WTC11 (cell line): ENCODE measurements around the gene MUC21. TPM values are rescaled to one million over a fixed set of nuclear protein-coding genes. Genes with fewer than 3 reads are reported as not detected.
A peak's percentile ranks its signal among the peaks of the same experiment; 100 is the strongest.

Source experiments
- ATAC-seq: fragments of 200-7000 bp; cut with Tn5 transposase; 2 replicates; pipeline ENCODE4 v1.10.0; 2021; ENCODE audit warnings: mild to moderate bottlenecking, moderate library complexity
- CTCF ChIA-PET: fragments of 300-600 bp; sonication (Branson Sonifier 250); formaldehyde crosslinking; loops from one replicate; lab custom pipeline; 2021; ENCODE audit warnings: antibody characterized with exemption; lab: Charles Lee
- POLR2A ChIA-PET: fragments of 350-600 bp; sonication (Branson Sonifier 250); formaldehyde crosslinking; loops from one replicate; lab custom pipeline; 2021; ENCODE audit warnings: antibody characterized with exemption; lab: Charles Lee
- DNase-seq: peaks from one replicate; pipeline ENCODE4 v3.0.0; 2021; ENCODE audit warnings: low spot score
- H3K27ac Mint-ChIP-seq: 2 replicates; pipeline ENCODE4 v1.8.0; 2021; ENCODE audit warnings: mixed read lengths
- H3K27me3 Mint-ChIP-seq: 2 replicates; pipeline ENCODE4 v1.8.0; 2021; ENCODE audit warnings: low read depth, mild to moderate bottlenecking, moderate library complexity, mixed read lengths
- H3K36me3 Mint-ChIP-seq: 2 replicates; pipeline ENCODE4 v1.8.0; 2021; ENCODE audit warnings: mixed read lengths
- H3K4me1 Mint-ChIP-seq: 2 replicates; pipeline ENCODE4 v1.8.0; 2022; ENCODE audit warnings: mixed read lengths
- H3K4me3 Mint-ChIP-seq: 2 replicates; pipeline ENCODE4 v1.8.0; 2021; ENCODE audit warnings: mild to moderate bottlenecking, moderate library complexity, mixed read lengths
- H3K9me3 Mint-ChIP-seq: 2 replicates; pipeline ENCODE4 v1.8.0; 2021; ENCODE audit warnings: mixed read lengths
- ARID4B ChIP-seq: sonication (generic); formaldehyde crosslinking; IDR thresholded peaks from 2 replicates; pipeline ENCODE4 v1.8.0; 2023; ENCODE audit warnings: missing genetic modification reagents, mild to moderate bottlenecking, borderline replicate concordance
- CREM ChIP-seq: sonication (generic); formaldehyde crosslinking; IDR thresholded peaks from 2 replicates; pipeline ENCODE4 v1.8.1; 2022; ENCODE audit warnings: mild to moderate bottlenecking, missing genetic modification reagents, moderate library complexity
- ETV6 ChIP-seq: sonication (generic); formaldehyde crosslinking; IDR thresholded peaks from 2 replicates; pipeline ENCODE4 v1.8.1; 2022; ENCODE audit warnings: mild to moderate bottlenecking, missing genetic modification reagents
- GABPB1 ChIP-seq: sonication (generic); formaldehyde crosslinking; IDR thresholded peaks from 2 replicates; pipeline ENCODE4 v1.8.1; 2023; ENCODE audit warnings: mild to moderate bottlenecking, missing genetic modification reagents
- HMGA2 ChIP-seq: fragments of 250-450 bp; sonication (Bioruptor Pico); IDR thresholded peaks from 2 replicates; pipeline ENCODE4 v1.4.0; 2021; ENCODE audit warnings: mild to moderate bottlenecking, moderate library complexity
- MXD4 ChIP-seq: fragments of 250-450 bp; sonication (Bioruptor Pico); IDR thresholded peaks from 2 replicates; pipeline ENCODE4 v1.8.0; 2021; ENCODE audit warnings: mild to moderate bottlenecking, moderate library complexity, borderline replicate concordance
- NFATC4 ChIP-seq: fragments of 250-450 bp; sonication (Bioruptor Pico); IDR thresholded peaks from 2 replicates; pipeline ENCODE4 v1.9.0; 2021; ENCODE audit warnings: mild to moderate bottlenecking
- NR2C2 ChIP-seq: sonication (generic); formaldehyde crosslinking; IDR thresholded peaks from 2 replicates; pipeline ENCODE4 v1.8.0; 2022; ENCODE audit warnings: mild to moderate bottlenecking, missing genetic modification reagents
- SMAD4 ChIP-seq: sonication (generic); formaldehyde crosslinking; IDR thresholded peaks from 2 replicates; pipeline ENCODE4 v1.8.0; 2022; ENCODE audit warnings: mild to moderate bottlenecking, missing genetic modification reagents
- STAT6 ChIP-seq: sonication (generic); formaldehyde crosslinking; conservative IDR thresholded peaks from 2 replicates; pipeline ENCODE4 v1.8.1; 2023; ENCODE audit warnings: mild to moderate bottlenecking, low read depth, missing genetic modification reagents, moderate library complexity
- USF1 ChIP-seq: sonication (generic); formaldehyde crosslinking; IDR thresholded peaks from 2 replicates; pipeline ENCODE4 v1.8.0; 2022; ENCODE audit warnings: mild to moderate bottlenecking, missing genetic modification reagents
- ZMAT4 ChIP-seq: fragments of 250-450 bp; sonication (Bioruptor Pico); IDR thresholded peaks from 2 replicates; pipeline ENCODE4 v1.9.0; 2021; ENCODE audit warnings: mild to moderate bottlenecking
- ZNF396 ChIP-seq: fragments of 250-450 bp; sonication (Bioruptor Pico); IDR thresholded peaks from 2 replicates; pipeline ENCODE4 v1.8.0; 2021; ENCODE audit warnings: mild to moderate bottlenecking, moderate library complexity, borderline replicate concordance
- ZNF671 ChIP-seq: fragments of 250-450 bp; sonication (Bioruptor Pico); IDR thresholded peaks from 2 replicates; pipeline ENCODE4 v1.8.0; 2021; ENCODE audit warnings: mild to moderate bottlenecking
- total RNA-seq: library from RNA; stranded (reverse); gene quantifications from 3 replicates; pipeline ENCODE4 v1.2.3, GENCODE V29; 2021
- TF ChIP-seq, protein P1 (sequence below): sonication (generic); formaldehyde crosslinking; IDR thresholded peaks from 2 replicates; pipeline ENCODE4 v1.8.0; 2022; ENCODE audit warnings: mild to moderate bottlenecking, missing genetic modification reagents
- TF ChIP-seq, protein P2 (sequence below): fragments of 200-600 bp; IDR thresholded peaks from 2 replicates; pipeline ENCODE4 v1.8.0; 2022; ENCODE audit warnings: antibody characterized with exemption
- TF ChIP-seq, protein P3 (sequence below): sonication (generic); formaldehyde crosslinking; IDR thresholded peaks from 2 replicates; pipeline ENCODE4 v1.8.1; 2023; ENCODE audit warnings: mild to moderate bottlenecking, missing genetic modification reagents
- TF ChIP-seq, protein P4 (sequence below): fragments of 250-450 bp; sonication (Bioruptor Pico); IDR thresholded peaks from 2 replicates; pipeline ENCODE4 v1.9.0; 2021; ENCODE audit warnings: mild to moderate bottlenecking, borderline replicate concordance

Gene MUC21
- total RNA-seq, 1 experiment from 2014 or later, result not detected

DNA sequence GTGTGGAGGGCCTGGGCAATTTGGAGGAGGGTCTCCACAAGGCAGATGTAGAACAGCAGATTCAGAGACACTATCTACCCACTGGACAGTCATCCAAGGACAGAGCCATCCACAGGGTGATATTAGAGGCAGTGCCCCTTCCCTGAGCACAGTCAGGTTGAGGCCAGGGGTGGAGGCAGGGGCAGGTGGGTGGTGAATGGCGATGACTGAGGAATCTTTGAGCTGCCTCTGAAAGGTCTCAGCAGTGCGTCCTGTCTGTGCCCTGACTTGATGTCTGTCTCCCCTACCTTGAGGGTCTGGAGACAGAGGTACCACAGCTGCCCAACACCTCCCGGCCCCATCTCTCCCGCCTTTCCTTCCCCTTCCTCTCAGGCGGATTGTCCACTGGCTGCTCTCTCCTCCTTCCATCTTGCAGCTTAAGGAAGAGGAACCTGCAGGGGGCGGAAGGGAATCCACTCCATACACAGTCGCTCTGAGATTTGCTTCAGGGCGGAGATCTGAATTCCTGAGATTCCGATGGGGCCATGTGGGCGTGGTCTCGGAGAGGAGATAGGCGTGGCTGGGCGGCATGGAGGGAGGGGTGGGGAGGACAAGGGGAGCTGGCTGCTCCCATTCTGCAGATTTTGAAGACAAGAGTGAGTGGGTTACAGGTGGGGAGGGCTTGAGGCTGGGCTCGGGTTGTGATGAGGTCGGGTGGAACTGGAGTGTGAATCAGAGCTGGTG, 41.0 kb upstream of the MUC21 start (continued):
- TF ChIP-seq, protein P1, sequence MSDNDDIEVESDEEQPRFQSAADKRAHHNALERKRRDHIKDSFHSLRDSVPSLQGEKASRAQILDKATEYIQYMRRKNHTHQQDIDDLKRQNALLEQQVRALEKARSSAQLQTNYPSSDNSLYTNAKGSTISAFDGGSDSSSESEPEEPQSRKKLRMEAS (CRISPR knock-in tag), result peak; percentile 41; the same call in 1 of the 2 replicates
- TF ChIP-seq, protein P2, sequence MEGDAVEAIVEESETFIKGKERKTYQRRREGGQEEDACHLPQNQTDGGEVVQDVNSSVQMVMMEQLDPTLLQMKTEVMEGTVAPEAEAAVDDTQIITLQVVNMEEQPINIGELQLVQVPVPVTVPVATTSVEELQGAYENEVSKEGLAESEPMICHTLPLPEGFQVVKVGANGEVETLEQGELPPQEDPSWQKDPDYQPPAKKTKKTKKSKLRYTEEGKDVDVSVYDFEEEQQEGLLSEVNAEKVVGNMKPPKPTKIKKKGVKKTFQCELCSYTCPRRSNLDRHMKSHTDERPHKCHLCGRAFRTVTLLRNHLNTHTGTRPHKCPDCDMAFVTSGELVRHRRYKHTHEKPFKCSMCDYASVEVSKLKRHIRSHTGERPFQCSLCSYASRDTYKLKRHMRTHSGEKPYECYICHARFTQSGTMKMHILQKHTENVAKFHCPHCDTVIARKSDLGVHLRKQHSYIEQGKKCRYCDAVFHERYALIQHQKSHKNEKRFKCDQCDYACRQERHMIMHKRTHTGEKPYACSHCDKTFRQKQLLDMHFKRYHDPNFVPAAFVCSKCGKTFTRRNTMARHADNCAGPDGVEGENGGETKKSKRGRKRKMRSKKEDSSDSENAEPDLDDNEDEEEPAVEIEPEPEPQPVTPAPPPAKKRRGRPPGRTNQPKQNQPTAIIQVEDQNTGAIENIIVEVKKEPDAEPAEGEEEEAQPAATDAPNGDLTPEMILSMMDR, result peak; percentile 36; the same call in 1 of the 2 replicates
- no peak for TF ChIP-seq NFATC4 (CRISPR knock-in tag)

DNA sequence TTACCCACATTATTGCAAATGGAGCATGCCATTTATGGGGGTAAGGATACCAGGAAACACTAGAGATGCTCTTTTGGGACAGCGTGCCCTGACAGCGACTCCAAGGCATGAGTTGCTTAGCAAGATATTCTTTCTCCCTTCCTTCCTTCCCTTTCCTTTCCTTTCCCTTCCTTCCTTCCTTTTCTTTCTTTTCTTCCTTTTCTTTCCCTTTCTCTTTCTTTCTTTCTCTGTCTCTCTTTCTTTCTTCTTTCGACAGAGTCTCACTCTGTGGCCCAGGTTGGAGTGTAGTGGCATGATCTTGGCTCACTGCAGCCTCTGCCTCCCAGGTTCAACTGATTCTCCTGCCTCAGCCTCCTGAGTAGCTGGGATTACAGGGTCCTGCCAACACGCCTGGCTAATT, 39.5 kb upstream of the MUC21 start:
- Mint-ChIP-seq H3K9me3 (peaks cover 6% of the 10 kb centered on the region), H3K36me3 (no peaks in the 10 kb centered on the region), H3K4me3 (no peak overlapping the region), H3K27me3 (peaks cover 3% of the 10 kb centered on the region), H3K4me1 (peaks cover 36% of the 10 kb centered on the region), H3K27ac (peak overlapping the region; percentile 15; the same call in 1 of the 2 replicates)
- ChIA-PET POLR2A (no interaction called here), CTCF (interaction anchor here (2.9 to 4.7 kb wide), 2 partner anchors 12 to 126 kb away, joined by 29 to 50 read pairs; no protein-coding TSS in a partner anchor)
- TF ChIP-seq STAT6 (CRISPR knock-in tag), result no peak
- no peak for TF ChIP-seq ZNF396 (CRISPR knock-in tag)
- TF ChIP-seq, protein P3, sequence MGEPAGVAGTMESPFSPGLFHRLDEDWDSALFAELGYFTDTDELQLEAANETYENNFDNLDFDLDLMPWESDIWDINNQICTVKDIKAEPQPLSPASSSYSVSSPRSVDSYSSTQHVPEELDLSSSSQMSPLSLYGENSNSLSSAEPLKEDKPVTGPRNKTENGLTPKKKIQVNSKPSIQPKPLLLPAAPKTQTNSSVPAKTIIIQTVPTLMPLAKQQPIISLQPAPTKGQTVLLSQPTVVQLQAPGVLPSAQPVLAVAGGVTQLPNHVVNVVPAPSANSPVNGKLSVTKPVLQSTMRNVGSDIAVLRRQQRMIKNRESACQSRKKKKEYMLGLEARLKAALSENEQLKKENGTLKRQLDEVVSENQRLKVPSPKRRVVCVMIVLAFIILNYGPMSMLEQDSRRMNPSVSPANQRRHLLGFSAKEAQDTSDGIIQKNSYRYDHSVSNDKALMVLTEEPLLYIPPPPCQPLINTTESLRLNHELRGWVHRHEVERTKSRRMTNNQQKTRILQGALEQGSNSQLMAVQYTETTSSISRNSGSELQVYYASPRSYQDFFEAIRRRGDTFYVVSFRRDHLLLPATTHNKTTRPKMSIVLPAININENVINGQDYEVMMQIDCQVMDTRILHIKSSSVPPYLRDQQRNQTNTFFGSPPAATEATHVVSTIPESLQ, result no peak
- TF ChIP-seq SMAD4 (CRISPR knock-in tag), result no peak
- TF ChIP-seq ZMAT4, result no peak
- no peak for TF ChIP-seq NR2C2 (CRISPR knock-in tag)
- no peak for TF ChIP-seq ETV6 (CRISPR knock-in tag)
- no peak for TF ChIP-seq MXD4 (CRISPR knock-in tag)
- no peak for TF ChIP-seq CREM (CRISPR knock-in tag)
- no peak for TF ChIP-seq ZNF671 (CRISPR knock-in tag)
- TF ChIP-seq HMGA2, result no peak
- no peak for TF ChIP-seq GABPB1 (CRISPR knock-in tag)
- TF ChIP-seq, protein P4, sequence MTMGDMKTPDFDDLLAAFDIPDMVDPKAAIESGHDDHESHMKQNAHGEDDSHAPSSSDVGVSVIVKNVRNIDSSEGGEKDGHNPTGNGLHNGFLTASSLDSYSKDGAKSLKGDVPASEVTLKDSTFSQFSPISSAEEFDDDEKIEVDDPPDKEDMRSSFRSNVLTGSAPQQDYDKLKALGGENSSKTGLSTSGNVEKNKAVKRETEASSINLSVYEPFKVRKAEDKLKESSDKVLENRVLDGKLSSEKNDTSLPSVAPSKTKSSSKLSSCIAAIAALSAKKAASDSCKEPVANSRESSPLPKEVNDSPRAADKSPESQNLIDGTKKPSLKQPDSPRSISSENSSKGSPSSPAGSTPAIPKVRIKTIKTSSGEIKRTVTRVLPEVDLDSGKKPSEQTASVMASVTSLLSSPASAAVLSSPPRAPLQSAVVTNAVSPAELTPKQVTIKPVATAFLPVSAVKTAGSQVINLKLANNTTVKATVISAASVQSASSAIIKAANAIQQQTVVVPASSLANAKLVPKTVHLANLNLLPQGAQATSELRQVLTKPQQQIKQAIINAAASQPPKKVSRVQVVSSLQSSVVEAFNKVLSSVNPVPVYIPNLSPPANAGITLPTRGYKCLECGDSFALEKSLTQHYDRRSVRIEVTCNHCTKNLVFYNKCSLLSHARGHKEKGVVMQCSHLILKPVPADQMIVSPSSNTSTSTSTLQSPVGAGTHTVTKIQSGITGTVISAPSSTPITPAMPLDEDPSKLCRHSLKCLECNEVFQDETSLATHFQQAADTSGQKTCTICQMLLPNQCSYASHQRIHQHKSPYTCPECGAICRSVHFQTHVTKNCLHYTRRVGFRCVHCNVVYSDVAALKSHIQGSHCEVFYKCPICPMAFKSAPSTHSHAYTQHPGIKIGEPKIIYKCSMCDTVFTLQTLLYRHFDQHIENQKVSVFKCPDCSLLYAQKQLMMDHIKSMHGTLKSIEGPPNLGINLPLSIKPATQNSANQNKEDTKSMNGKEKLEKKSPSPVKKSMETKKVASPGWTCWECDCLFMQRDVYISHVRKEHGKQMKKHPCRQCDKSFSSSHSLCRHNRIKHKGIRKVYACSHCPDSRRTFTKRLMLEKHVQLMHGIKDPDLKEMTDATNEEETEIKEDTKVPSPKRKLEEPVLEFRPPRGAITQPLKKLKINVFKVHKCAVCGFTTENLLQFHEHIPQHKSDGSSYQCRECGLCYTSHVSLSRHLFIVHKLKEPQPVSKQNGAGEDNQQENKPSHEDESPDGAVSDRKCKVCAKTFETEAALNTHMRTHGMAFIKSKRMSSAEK, result no peak
- no peak for TF ChIP-seq USF1
- no peak for TF ChIP-seq ARID4B (CRISPR knock-in tag)
- DNase-seq (no peak), ATAC-seq (no peak)
